Measurements from ENCODE around the gene TAS2R41.
"Not testable (repeated sequence)": the region's sequence is repeated elsewhere in the genome, so short reads cannot be mapped to it uniquely, and the experiment has no call there.

TAS2R41 gene

DNA sequence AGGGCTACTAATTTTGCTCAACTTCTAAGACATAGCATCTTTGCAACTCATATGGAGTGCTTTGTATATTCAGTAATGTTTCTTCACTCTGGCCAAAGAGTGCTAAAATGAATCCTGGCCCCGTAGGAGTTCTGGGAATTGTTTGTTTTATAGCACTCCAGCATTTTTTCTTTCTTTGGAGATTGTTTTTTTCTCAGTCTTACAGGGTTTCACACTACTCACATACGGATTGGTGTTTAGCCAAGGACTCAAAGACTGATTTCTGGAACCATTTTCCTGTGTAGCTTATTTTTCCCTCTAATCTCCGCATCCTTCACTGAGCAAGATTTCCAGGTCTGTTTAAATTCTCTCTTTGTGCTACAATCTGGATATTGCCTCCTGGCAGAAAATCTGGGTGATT is 6.4 kb downstream of the TAS2R41 start:
- H3K36me3 ChIP-seq (ENCODE audit: insufficient read depth, low read length): no peaks in the 10 kb centered on the region

DNA sequence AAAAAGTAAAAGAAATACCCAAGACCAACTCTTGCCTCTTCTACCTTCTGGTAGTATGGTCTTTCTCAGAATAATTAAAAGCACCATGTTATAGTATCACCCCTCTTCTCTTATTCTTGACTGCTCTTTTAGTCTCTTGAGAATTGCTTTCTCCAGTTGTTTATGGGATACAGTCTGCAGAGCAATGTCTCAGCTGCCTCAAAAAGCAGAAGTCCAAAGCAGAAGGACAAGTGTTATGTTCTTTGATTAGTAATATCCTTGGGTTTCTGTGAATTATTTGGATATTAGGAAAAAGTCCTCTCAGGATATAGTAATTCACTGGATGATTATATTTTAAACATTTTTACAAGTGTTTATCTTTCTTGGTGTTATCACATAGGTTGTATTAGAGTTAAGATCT is 7.4 kb downstream of the TAS2R41 start:
- TF ChIP-seq FOXP2 (optimal IDR thresholded peaks at IDR 0.05; ENCODE audit: control extremely low read depth, extremely low read length, insufficient read depth): no peak
- no peak for TF ChIP-seq POLR2AphosphoS5 (IDR thresholded peaks at IDR 0.05; ENCODE audit: borderline replicate concordance, low read depth, low read length)
- no peak for TF ChIP-seq EZH2 (IDR thresholded peaks at IDR 0.05)
- Histone ChIP-seq H3K9me3 (ENCODE audit: low read depth, low read length) (no peaks in the 10 kb centered on the region), H3K36me3 (ENCODE audit: insufficient read depth, low read length) (no peaks in the 10 kb centered on the region), H3K27ac (no peak overlapping the region), H3K9ac (ENCODE audit: insufficient read length) (no peak overlapping the region), H3K4me3 (no peak overlapping the region)
- no peak for DNase-seq (ENCODE audit: low read depth, low spot score)

More for the DNA sequence above, 6.4 kb downstream of the TAS2R41 start:
- no peak overlapping the region for H3K4me3 ChIP-seq
- no peak for DNase-seq (ENCODE audit: low read depth, low spot score)
- H3K27ac ChIP-seq: no peak overlapping the region
- H3K9me3 ChIP-seq (ENCODE audit: low read depth, low read length): no peaks in the 10 kb centered on the region
- TF ChIP-seq POLR2AphosphoS5 (IDR thresholded peaks at IDR 0.05; ENCODE audit: borderline replicate concordance, low read depth, low read length): no peak
- no peak for TF ChIP-seq EZH2 (IDR thresholded peaks at IDR 0.05)
- TF ChIP-seq FOXP2 (optimal IDR thresholded peaks at IDR 0.05; ENCODE audit: control extremely low read depth, extremely low read length, insufficient read depth): no peak
- H3K9ac ChIP-seq (ENCODE audit: insufficient read length): no peak overlapping the region

- no peak overlapping the region for H3K9ac ChIP-seq (ENCODE audit: insufficient read length)
- H3K9me3 ChIP-seq (ENCODE audit: low read depth, low read length): no peaks in the 10 kb centered on the region
- no peak overlapping the region for H3K4me3 ChIP-seq
- H3K27ac ChIP-seq: no peak overlapping the region
- no peaks in the 10 kb centered on the region for H3K36me3 ChIP-seq (ENCODE audit: insufficient read depth, low read length)
- no peak for DNase-seq (ENCODE audit: low read depth, low spot score)
- TF ChIP-seq EZH2 (IDR thresholded peaks at IDR 0.05): no peak
- no peak for TF ChIP-seq POLR2AphosphoS5 (IDR thresholded peaks at IDR 0.05; ENCODE audit: borderline replicate concordance, low read depth, low read length)
- TF ChIP-seq FOXP2 (optimal IDR thresholded peaks at IDR 0.05; ENCODE audit: control extremely low read depth, extremely low read length, insufficient read depth): no peak
Observed at GRCh38 chr7:143485500-143485899, 7.8 kb downstream of the TAS2R41 start.

- DNase-seq (ENCODE audit: low read depth, low spot score); H3K9me3 ChIP-seq (ENCODE audit: low read depth, low read length); H3K9ac ChIP-seq (ENCODE audit: insufficient read length); H3K36me3 ChIP-seq (ENCODE audit: insufficient read depth, low read length); H3K27ac ChIP-seq; H3K4me3 ChIP-seq: not testable (repeated sequence)
Observed at GRCh38 chr7:143486266-143486665, 8.6 kb downstream of the TAS2R41 start.

DNA sequence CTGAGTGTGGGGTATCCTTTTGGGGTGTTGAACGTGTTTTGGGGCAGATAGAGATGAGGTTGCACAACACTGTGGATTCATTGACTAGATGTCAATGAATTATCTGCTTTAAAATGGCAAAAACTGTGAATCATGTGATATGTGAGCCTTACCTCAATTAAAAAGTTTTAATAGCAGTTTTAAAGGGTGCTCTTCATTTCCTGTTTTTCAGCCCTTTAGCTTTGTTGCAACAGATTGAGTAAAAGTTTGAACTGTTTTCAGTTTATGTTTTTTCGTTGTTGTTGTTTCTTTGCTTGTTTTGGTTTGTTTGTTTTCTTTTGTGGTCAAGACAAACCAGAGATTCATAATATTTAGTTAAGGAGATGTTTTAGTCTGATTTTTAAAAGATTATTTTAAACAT is 9.4 kb downstream of the TAS2R41 start:
- no peak overlapping the region for H3K9ac ChIP-seq (ENCODE audit: insufficient read length)
- DNase-seq (ENCODE audit: low read depth, low spot score): no peak
- TF ChIP-seq FOXP2 (optimal IDR thresholded peaks at IDR 0.05; ENCODE audit: control extremely low read depth, extremely low read length, insufficient read depth) (no peak), POLR2AphosphoS5 (IDR thresholded peaks at IDR 0.05; ENCODE audit: borderline replicate concordance, low read depth, low read length) (no peak), EZH2 (IDR thresholded peaks at IDR 0.05) (no peak)
- no peaks in the 10 kb centered on the region for H3K36me3 ChIP-seq (ENCODE audit: insufficient read depth, low read length)
- no peaks in the 10 kb centered on the region for H3K9me3 ChIP-seq (ENCODE audit: low read depth, low read length)
- H3K4me3 ChIP-seq: 0 out of 2 replicates have a peak overlapping the region, but pooled peaks have one; percentile 12
- peak overlapping the region; percentile 38; the same call in 1 of the 2 replicates for H3K27ac ChIP-seq

GRCh38 chr7:143487566-143487965 is 9.9 kb downstream of the TAS2R41 start:
- H3K9me3 ChIP-seq (ENCODE audit: low read depth, low read length): no peaks in the 10 kb centered on the region
- H3K4me3 ChIP-seq: no peak overlapping the region
- DNase-seq (ENCODE audit: low read depth, low spot score): no peak
- peak overlapping the region; percentile 38; the same call in 1 of the 2 replicates for H3K27ac ChIP-seq
- H3K36me3 ChIP-seq (ENCODE audit: insufficient read depth, low read length): no peaks in the 10 kb centered on the region
- TF ChIP-seq POLR2AphosphoS5 (IDR thresholded peaks at IDR 0.05; ENCODE audit: borderline replicate concordance, low read depth, low read length) (no peak), EZH2 (IDR thresholded peaks at IDR 0.05) (no peak), FOXP2 (optimal IDR thresholded peaks at IDR 0.05; ENCODE audit: control extremely low read depth, extremely low read length, insufficient read depth) (no peak)
- H3K9ac ChIP-seq (ENCODE audit: insufficient read length): no peak overlapping the region

- Histone ChIP-seq H3K9ac (ENCODE audit: insufficient read length) (no peak overlapping the region), H3K9me3 (ENCODE audit: low read depth, low read length) (no peaks in the 10 kb centered on the region), H3K36me3 (ENCODE audit: insufficient read depth, low read length) (no peaks in the 10 kb centered on the region), H3K27ac (no peak overlapping the region), H3K4me3 (no peak overlapping the region)
- no peak for DNase-seq (ENCODE audit: low read depth, low spot score)
- TF ChIP-seq FOXP2 (optimal IDR thresholded peaks at IDR 0.05; ENCODE audit: control extremely low read depth, extremely low read length, insufficient read depth): no peak
- no peak for TF ChIP-seq POLR2AphosphoS5 (IDR thresholded peaks at IDR 0.05; ENCODE audit: borderline replicate concordance, low read depth, low read length)
- no peak for TF ChIP-seq EZH2 (IDR thresholded peaks at IDR 0.05)
Observed at GRCh38 chr7:143490717-143491306, 13.1 kb downstream of the TAS2R41 start.

DNA sequence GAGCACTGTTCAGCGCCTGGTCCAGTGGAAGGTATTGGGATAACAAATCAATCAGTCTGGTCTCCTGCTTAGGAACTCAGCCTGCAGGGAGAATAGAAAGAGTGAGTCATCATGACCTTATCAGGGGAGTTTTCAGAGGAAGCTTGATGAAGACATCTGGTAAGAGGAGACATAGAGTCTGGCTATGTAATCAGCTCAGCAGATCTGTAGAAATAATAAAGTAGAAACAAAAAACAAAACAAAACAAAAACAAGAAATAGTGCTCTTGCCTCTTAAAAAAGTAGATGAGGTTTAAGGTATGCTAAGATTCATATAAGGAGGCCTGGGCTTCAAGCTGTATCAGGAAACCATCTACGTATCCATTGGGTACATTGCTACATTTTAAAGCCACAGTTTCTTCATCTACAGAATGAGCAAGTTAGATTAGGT is 14.4 kb downstream of the TAS2R41 start:
- no peak overlapping the region for H3K4me3 ChIP-seq
- no peaks in the 10 kb centered on the region for H3K9me3 ChIP-seq (ENCODE audit: low read depth, low read length)
- no peak for TF ChIP-seq EZH2 (IDR thresholded peaks at IDR 0.05)
- no peak for TF ChIP-seq POLR2AphosphoS5 (IDR thresholded peaks at IDR 0.05; ENCODE audit: borderline replicate concordance, low read depth, low read length)
- no peak for TF ChIP-seq FOXP2 (optimal IDR thresholded peaks at IDR 0.05; ENCODE audit: control extremely low read depth, extremely low read length, insufficient read depth)
- no peak overlapping the region for H3K27ac ChIP-seq
- H3K36me3 ChIP-seq (ENCODE audit: insufficient read depth, low read length): no peaks in the 10 kb centered on the region
- H3K9ac ChIP-seq (ENCODE audit: insufficient read length): no peak overlapping the region
- no peak for DNase-seq (ENCODE audit: low read depth, low spot score)
